NCI-H128 (cell line): ENCODE results near the gene INTS14.
A peak's percentile ranks its signal among the peaks of the same experiment; 100 is the strongest.

Experiments used
- DNase-seq: peaks from one replicate; lab custom pipeline; 2025; ENCODE audit not compliant: unreplicated experiment; lab: John Stamatoyannopoulos, UW

Gene INTS14

DNA sequence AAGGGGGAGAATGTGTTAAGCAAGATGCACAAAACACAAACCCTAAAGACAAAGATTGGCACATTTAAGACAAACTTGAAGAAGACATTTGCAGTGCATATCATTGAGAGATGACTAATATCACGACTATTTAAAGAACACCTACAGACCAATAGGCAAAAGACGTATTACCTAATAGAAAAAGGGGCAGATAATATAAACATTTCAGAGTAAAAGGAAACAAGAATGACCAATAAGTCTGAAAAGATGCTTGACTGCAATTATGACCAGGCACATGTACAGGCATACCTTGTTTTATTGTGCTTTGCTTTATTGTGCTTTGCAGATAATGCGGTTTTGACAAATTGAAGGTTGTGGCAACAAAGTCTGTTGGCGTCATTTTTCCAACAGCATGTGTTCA lies 75.7 kb downstream of the INTS14 start:
- no peak for DNase-seq

DNA sequence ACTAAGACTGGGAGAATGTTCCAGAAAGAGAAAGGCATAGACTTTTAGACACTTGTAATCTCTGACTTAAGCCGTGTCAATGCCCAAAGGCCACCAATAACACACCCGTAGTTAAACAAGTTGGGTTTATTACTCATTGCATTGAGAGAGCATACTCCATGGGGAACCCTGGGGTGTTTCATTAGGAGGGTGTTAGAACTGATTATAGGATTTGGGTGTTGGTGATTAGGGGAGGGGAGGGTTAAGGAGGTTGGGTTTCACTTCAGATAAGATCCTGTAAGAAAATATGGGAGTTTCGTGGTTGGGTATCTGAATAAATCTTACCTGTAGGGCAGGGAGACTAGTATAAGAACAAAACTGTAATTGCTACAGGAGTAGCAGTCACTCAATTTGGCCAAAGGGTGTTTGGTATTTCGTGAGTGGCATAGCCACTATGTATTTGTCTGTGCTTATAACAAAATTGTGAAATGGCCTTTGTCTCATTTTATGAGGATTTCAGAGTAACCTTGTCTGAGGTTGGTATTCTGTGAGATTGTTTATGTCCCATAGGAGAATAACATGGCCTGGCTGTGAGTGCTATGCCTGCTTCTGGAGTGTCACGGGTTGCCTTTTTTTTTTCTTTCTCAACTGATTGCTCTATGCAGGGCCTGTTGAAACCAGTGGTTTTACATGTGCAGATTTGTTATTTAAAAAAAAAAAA lies 77.7 kb downstream of the INTS14 start:
- DNase-seq: no peak

DNA sequence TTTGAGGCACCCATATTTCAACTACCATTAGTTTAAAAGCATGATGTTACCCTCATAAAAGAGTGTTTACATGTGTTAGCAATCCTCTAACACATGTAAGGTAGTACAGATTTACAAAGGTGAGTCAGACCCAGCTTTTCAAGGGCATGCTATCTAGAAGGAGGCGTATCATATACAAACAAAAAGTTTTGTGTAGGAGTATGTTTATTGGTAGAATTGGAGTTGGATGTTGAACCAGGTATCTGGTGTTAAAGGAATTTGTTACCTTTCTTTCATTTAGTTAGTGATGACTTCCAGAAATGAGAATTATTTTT lies 78.2 kb downstream of the INTS14 start:
- DNase-seq: no peak

DNA sequence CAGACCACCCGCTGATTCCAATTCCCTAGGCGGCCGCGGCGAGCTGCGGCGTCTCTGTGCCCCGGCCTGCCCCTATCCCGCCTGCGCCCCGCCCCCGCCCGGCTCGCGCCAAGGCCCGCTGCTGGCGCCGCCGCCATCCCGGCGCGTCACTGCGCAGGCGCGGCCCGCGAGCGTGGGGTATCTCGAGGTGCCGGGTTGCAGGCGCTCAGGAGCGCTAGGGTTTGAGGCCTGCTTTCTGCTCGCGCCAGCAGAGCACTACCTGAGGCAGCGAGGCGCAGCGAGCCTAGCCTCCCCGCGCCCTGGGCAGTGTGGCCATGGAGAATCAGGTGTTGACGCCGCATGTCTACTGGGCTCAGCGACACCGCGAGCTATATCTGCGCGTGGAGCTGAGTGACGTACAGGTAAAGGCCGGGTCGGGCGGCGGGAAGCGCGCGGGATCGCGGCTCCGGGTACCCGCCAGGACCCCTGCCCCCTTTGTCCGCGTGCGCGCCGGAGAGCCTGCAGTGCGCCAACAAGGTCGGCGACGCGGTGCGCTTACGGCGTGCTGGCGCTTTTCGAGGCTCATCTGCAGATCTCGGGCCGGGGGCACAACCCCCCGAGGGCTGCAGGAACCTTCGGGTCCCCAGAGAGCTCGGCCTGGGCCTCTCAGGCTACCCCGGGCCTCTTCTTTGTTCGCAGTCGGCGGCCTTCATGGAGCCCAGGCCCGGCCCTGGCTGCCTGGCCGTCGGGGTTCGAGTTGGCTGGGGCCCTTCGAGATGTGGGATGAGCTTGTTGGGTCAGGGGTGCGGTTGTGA lies 80.4 kb downstream of the INTS14 start, which contains the start of gene HACD3:
Gene HACD3 (plus strand): TSS at position 146 of the 794 bp plus-strand sequence. CDS start 169 bp downstream, at position 315.
- peak; percentile 66 for DNase-seq

DNA sequence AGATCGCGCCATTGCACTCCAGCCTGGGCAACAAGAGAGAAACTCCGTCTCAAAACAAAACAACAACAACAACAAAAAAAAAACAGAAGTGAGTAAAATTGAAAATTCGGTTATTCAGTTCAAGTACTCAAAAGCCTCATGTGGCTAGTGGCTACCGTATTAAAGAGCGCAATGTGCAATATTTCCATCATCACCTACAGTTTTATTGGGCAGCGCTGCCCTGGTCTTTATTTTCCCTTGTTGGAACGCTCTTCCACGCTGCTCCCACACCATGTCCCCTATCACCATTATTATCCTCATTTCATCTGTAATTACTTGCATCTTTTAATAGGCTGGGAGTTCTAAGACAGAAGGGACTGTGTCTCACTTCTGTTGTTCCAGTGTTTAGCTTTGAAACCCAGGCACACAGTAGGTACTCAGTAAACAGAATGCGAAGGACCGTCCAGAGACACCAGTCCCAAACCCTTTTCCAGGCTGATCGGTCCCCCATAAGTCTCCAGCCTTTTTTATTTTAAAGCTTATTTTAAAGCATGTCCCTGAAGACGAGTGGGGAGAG lies 81.1 kb downstream of the INTS14 start:
- DNase-seq: no peak
